ENCODE results near the gene DNAAF8.

DNAAF8 gene

GRCh38 chr16:4750896-4751295 lies 16.6 kb downstream of the DNAAF8 start:
- DNase-seq (ENCODE audit: low spot score): no peak

- DNase-seq (ENCODE audit: low spot score): no peak
These were observed 18.2 kb downstream of the DNAAF8 start for GRCh38 chr16:4752351-4753100.

- DNase-seq (ENCODE audit: low spot score): no peak
These were observed 18.9 kb downstream of the DNAAF8 start for GRCh38 chr16:4753227-4753626.

- DNase-seq (ENCODE audit: low spot score): no peak
These were observed 20.5 kb downstream of the DNAAF8 start for GRCh38 chr16:4754865-4755264.

- DNase-seq (ENCODE audit: low spot score): no peak
These were observed 21.4 kb downstream of the DNAAF8 start for GRCh38 chr16:4755687-4756086.

GRCh38 chr16:4760221-4760910 lies 26.0 kb downstream of the DNAAF8 start:
- DNase-seq (ENCODE audit: low spot score): no peak

GRCh38 chr16:4762205-4762604 lies 27.9 kb downstream of the DNAAF8 start:
- DNase-seq (ENCODE audit: low spot score): no peak

- no peak for DNase-seq (ENCODE audit: low spot score)
These were observed 29.5 kb downstream of the DNAAF8 start for GRCh38 chr16:4763791-4764190.

- no peak for DNase-seq (ENCODE audit: low spot score)
These were observed 31.5 kb downstream of the DNAAF8 start for GRCh38 chr16:4765511-4766474.

- peak; percentile 95 for DNase-seq (ENCODE audit: low spot score)
These were observed 32.7 kb downstream of the DNAAF8 start, which contains the start of gene ZNF500 for GRCh38 chr16:4766875-4767628. ZNF500 (minus strand) TSS chr16:4767162; CDS start chr16:4765978, 1,184 bp downstream.

GRCh38 chr16:4767872-4768548 lies 33.7 kb downstream of the DNAAF8 start:
- DNase-seq (ENCODE audit: low spot score): no peak

- DNase-seq (ENCODE audit: low spot score): peak; percentile 97
These were observed 34.4 kb downstream of the DNAAF8 start for GRCh38 chr16:4768549-4769305.

- DNase-seq (ENCODE audit: low spot score): no peak
These were observed 34.9 kb downstream of the DNAAF8 start for GRCh38 chr16:4769306-4769638.

- DNase-seq (ENCODE audit: low spot score): peak; percentile 76
These were observed 37.3 kb downstream of the DNAAF8 start for GRCh38 chr16:4771646-4772045.

GRCh38 chr16:4772351-4772750 lies 38.0 kb downstream of the DNAAF8 start:
- no peak for DNase-seq (ENCODE audit: low spot score)

- DNase-seq (ENCODE audit: low spot score): no peak
These were observed 40.7 kb downstream of the DNAAF8 start for GRCh38 chr16:4775005-4775404.

GRCh38 chr16:4776141-4776705 lies 41.9 kb downstream of the DNAAF8 start:
- DNase-seq (ENCODE audit: low spot score): no peak

- DNase-seq (ENCODE audit: low spot score): no peak
These were observed 43.2 kb downstream of the DNAAF8 start for GRCh38 chr16:4777339-4778049.

GRCh38 chr16:4778050-4778392 lies 43.7 kb downstream of the DNAAF8 start:
- DNase-seq (ENCODE audit: low spot score): no peak

Measured in SK-N-DZ (cell line).